Stimulated activated CD4-positive, alpha-beta T cell treated with anti-CD3 and anti-CD28 coated beads, TNF-alpha, amount 100 ng/mL, for 1 hour (primary cell): ENCODE measurements around the gene RIOK3.
"Not testable (repeated sequence)": the region's sequence is repeated elsewhere in the genome, so short reads cannot be mapped to it uniquely, and the experiment has no call there.

Source experiments
- DNase-seq, 3 donors: peaks; one replicate each; pipeline ENCODE4 v3.0.0-alpha.2; 2020; ENCODE audit warnings: low read depth in 3 of 3, low spot score in 1 of 3

RIOK3 gene

DNA sequence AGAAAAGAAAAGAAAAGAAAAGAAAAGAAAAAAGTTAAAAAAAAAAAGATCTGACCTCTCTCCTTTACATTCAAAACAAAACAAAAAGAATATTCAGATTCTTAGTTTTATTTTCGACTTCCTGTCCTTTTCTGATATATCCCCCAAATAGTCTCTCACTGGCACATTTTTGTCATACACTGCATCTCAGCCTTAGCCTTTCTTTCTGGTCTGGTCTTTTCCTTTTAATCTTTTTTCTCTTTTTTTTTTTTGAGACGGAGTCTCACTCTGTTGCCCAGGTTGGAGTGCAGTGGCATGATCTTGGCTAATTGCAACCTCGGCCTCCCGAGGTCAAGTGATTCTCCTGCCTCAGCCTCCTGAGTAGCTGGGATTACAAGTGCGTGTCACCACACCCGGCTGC, 1.6 kb upstream of the RIOK3 start:
- no peak for DNase-seq

DNA sequence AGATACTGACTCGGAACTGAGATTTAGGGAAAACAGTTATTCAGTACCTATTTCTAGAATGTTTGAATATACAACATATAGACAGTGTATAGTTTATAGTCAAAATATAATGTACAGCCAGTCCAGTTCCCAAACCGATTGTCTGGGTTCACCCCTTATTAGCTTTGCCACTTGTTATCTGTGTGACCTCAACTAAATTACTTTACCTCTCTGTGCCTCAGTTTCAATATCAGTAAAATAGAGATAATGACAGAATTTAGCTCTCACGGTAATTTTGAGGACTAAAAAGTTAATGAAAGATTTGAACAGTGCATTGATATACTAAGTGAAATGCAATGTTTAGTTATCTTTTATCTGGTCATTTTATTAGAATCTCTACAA, 750 bp upstream of the RIOK3 start:
- no peak for DNase-seq

DNA sequence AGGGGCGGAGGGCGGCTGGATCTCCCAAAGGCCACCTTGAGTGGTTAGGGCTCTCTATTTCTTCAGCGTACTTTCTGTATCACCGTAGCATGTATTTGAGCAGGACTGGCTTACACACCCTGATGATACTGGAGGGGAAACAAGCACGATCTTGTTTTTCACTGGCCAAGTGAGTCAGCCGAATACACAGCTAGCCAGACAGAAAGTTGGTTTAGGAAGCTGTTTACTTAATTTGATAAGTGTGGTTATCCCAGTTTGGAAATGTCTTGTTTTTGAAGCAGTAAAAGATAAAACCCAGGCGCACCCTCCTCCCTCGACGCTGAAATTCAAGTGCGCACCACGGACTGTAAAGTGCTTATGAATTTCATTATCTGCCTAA, 582 bp downstream of the RIOK3 start:
- DNase-seq: no peak

DNA sequence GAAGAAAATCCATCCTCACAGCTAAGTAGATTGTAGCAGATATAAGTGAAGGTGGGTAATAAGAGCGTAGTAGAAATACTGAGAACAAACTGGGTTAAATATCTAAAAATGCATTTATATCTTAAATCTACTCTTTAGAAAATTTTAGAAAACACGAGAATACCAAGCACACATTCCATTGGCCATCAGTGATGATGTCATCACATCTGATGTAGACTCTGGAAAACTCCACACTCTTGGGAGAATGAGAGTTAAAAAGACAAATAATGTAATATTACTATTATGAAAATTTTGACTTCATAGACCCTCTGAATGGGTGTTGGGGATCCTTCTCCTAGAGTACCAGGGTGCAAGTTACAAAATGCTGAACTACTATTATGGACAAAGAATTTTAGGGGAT, 3.7 kb downstream of the RIOK3 start:
- DNase-seq: no peak

GRCh38 chr18:23458830-23459529, 5.9 kb downstream of the RIOK3 start:
- no peak for DNase-seq

GRCh38 chr18:23459530-23459921, 6.4 kb downstream of the RIOK3 start:
- no peak for DNase-seq

DNA sequence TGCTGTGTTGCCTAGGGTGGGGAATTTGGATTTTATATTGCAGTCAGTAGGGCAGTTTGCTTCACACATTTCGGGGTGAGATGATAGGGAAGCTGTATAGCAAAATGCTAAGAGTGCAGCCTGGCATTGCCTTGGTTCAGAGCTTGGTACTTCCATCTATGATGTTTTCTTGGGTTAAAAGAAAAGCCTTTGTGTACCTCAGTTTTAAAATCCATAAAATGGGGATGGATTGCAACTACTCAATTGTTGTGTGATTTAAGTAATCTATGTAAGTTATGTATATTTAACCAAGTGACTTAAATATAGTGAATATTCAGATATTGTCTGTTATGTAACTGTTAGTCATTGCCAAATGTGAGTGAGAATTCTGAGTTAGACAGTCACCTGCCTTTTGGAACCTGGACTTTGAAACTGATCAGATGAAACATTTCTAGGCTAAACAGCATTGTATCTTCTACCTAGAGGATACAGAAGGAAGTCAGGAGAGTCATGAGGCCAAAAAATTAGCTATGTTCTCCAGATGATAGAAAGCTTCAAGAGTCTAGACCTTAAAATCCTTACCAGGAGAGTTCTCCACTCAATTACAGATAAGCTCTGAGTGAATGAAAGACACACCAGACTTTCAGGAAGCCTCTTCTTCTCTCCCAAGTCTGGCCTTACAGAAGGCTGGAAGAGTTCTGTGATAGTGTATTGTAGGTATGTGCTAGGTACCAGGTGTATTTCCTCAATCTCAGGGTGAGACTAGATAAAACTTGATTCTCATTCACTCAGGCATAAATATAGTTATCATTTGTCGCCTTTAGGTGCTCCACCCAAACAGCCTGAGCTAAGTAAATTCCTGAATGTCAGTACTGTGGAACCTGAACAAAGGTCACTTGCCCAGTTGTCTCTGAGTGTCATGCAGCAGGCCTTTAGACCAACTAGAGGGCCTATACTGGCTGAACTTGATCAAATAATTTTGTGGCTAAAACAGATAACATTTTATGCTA, 7.5 kb downstream of the RIOK3 start:
- DNase-seq: no peak

GRCh38 chr18:23462876-23463275, 9.8 kb downstream of the RIOK3 start:
- no peak for DNase-seq

GRCh38 chr18:23468753-23469459, 15.8 kb downstream of the RIOK3 start:
- no peak for DNase-seq

- no peak for DNase-seq
These were observed 17.7 kb downstream of the RIOK3 start for GRCh38 chr18:23470620-23471387.

- no peak for DNase-seq
These were observed 18.4 kb downstream of the RIOK3 start for GRCh38 chr18:23471486-23471885.

- DNase-seq: no peak
These were observed 26.9 kb downstream of the RIOK3 start for GRCh38 chr18:23479829-23480505.

DNA sequence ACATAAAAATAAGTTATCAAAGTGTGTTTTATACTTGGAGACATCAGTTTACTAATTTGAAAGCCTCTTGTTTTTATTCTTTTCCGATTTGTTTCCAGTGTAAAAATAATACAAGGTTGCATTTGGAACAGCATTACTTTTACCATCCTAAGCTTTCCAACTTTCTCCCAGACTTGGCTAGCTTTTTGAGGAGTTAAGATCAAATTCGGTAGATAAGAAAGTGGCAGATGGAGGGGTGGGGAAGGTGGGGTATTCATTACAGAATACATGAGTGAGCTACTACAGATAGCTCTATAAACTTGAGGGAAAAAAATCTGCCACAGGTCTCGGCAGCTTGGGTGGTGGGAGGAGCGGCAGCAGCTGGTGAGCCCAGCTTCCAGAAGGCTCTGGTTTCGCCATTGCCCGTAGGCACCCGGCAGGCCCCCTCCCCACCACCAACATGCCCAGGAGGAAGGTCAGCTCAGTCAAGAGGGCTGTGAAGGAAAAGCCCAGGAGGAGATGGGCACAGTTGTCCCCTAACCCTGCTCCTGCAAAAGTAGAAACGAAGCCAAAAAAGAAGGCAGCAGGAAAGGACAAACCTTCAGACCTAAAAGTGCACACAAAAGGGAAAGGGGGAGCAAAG, 31.6 kb downstream of the RIOK3 start:
- DNase-seq: no peak

DNA sequence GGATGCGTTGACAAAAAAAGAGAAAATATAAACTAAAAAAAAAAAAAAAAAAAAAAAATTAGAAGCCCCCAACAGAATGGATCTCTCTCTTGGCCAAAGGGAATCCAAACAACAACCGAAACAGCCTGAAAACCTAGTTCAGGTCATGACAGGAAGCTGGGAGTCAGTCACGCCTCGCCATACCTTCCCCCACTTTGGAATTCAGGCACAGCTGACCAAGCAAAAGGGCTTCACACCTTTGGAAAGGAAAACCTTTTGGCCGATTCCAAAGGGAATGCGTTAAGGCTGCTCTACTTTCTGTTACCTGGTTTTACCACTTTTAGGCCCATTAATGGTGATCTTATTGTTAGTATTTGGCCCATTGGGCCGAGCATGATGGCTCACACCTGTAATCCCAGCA, 32.3 kb downstream of the RIOK3 start:
- DNase-seq: no peak

GRCh38 chr18:23487738-23488570, 34.9 kb downstream of the RIOK3 start:
- no peak for DNase-seq

- not testable (repeated sequence) for DNase-seq
These were observed 36.5 kb downstream of the RIOK3 start for GRCh38 chr18:23489586-23489985.

- no peak for DNase-seq
These were observed 40.6 kb downstream of the RIOK3 start for GRCh38 chr18:23493654-23494053.

DNA sequence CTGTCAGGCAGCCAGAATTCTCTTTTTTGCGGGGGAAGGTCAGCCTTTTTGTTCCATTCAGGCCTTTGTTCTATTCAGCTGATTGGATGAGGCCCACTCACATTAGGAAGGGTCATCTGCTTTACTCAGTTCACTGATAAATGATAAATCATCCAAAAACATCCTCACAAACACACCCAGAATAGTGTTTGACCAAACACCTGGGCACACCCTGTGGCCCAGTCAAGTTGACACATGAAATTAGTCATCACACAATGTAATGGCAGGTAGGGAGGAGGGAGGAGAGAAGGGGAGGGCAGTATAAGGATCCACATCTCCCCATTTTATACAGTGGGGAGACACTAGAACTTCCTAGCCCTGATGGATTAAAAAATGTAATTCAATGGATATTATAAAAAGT, 41.9 kb downstream of the RIOK3 start:
- DNase-seq: no peak
